ENCODE results near the gene RNF25.
"Not testable (repeated sequence)": the region's sequence is repeated elsewhere in the genome, so short reads cannot be mapped to it uniquely, and the experiment has no call there.

Gene RNF25

GRCh38 chr2:218687400-218688060 is 15.7 kb upstream of the RNF25 start:
- in situ Hi-C loops (cut with MboI; ENCODE audit: low pct_unique_long_range_greater_than_20kb, low sequenced_read_pairs): not testable (repeated sequence)
- DNase-seq: peak; percentile 82

GRCh38 chr2:218680061-218680460 is 8.3 kb upstream of the RNF25 start:
- in situ Hi-C loops (cut with MboI; ENCODE audit: low pct_unique_long_range_greater_than_20kb, low sequenced_read_pairs): no loop called here
- DNase-seq: no peak

- DNase-seq: no peak
- in situ Hi-C loops (cut with MboI; ENCODE audit: low pct_unique_long_range_greater_than_20kb, low sequenced_read_pairs): no loop called here
Observed at GRCh38 chr2:218679119-218679518, 7.3 kb upstream of the RNF25 start.

GRCh38 chr2:218671097-218671653 is 627 bp downstream of the RNF25 start:
- DNase-seq: peak; percentile 15
- in situ Hi-C loops (cut with MboI; ENCODE audit: low pct_unique_long_range_greater_than_20kb, low sequenced_read_pairs): no loop called here

GRCh38 chr2:218664653-218665052 is 7.1 kb downstream of the RNF25 start:
- no peak for DNase-seq
- in situ Hi-C loops (cut with MboI; ENCODE audit: low pct_unique_long_range_greater_than_20kb, low sequenced_read_pairs): no loop called here

- no peak for DNase-seq
- in situ Hi-C loops (cut with MboI; ENCODE audit: low pct_unique_long_range_greater_than_20kb, low sequenced_read_pairs): no loop called here
Observed at GRCh38 chr2:218663901-218664300, 7.9 kb downstream of the RNF25 start.

- in situ Hi-C loops (cut with MboI; ENCODE audit: low pct_unique_long_range_greater_than_20kb, low sequenced_read_pairs): no loop called here
- DNase-seq: no peak
Observed at GRCh38 chr2:218662827-218663226, 9.0 kb downstream of the RNF25 start.

GRCh38 chr2:218662377-218662776 is 9.4 kb downstream of the RNF25 start:
- DNase-seq: no peak
- in situ Hi-C loops (cut with MboI; ENCODE audit: low pct_unique_long_range_greater_than_20kb, low sequenced_read_pairs): no loop called here

- DNase-seq: no peak
- in situ Hi-C loops (cut with MboI; ENCODE audit: low pct_unique_long_range_greater_than_20kb, low sequenced_read_pairs): no loop called here
Observed at GRCh38 chr2:218659988-218660358, 11.8 kb downstream of the RNF25 start.

GRCh38 chr2:218659258-218659987 is 12.4 kb downstream of the RNF25 start, which contains the start of the genes BCS1L and ZNF142:
TSS of gene BCS1L (plus strand) at chr2:218659683. CDS start at chr2:218660988, 1,305 bp downstream.
TSS of gene ZNF142 (minus strand) at chr2:218659623. CDS start at chr2:218656429, 3,194 bp downstream.
- DNase-seq: peak; percentile 98
- in situ Hi-C loops (cut with MboI; ENCODE audit: low pct_unique_long_range_greater_than_20kb, low sequenced_read_pairs): no loop called here

- in situ Hi-C loops (cut with MboI; ENCODE audit: low pct_unique_long_range_greater_than_20kb, low sequenced_read_pairs): no loop called here
- peak; percentile 68 for DNase-seq
Observed at GRCh38 chr2:218658671-218659257, 13.0 kb downstream of the RNF25 start.

- no peak for DNase-seq
- in situ Hi-C loops (cut with MboI; ENCODE audit: low pct_unique_long_range_greater_than_20kb, low sequenced_read_pairs): no loop called here
Observed at GRCh38 chr2:218655751-218656150, 16.1 kb downstream of the RNF25 start.

- no peak for DNase-seq
- in situ Hi-C loops (cut with MboI; ENCODE audit: low pct_unique_long_range_greater_than_20kb, low sequenced_read_pairs): no loop called here
Observed at GRCh38 chr2:218648787-218649100, 23.1 kb downstream of the RNF25 start.

GRCh38 chr2:218648088-218648786 is 23.6 kb downstream of the RNF25 start:
- in situ Hi-C loops (cut with MboI; ENCODE audit: low pct_unique_long_range_greater_than_20kb, low sequenced_read_pairs): no loop called here
- peak; percentile 73 for DNase-seq

GRCh38 chr2:218645126-218645525 is 26.7 kb downstream of the RNF25 start:
- in situ Hi-C loops (cut with MboI; ENCODE audit: low pct_unique_long_range_greater_than_20kb, low sequenced_read_pairs): no loop called here
- no peak for DNase-seq

GRCh38 chr2:218644721-218645120 is 27.1 kb downstream of the RNF25 start:
- in situ Hi-C loops (cut with MboI; ENCODE audit: low pct_unique_long_range_greater_than_20kb, low sequenced_read_pairs): no loop called here
- DNase-seq: no peak

GRCh38 chr2:218643751-218644310 is 28.0 kb downstream of the RNF25 start:
- DNase-seq: no peak
- in situ Hi-C loops (cut with MboI; ENCODE audit: low pct_unique_long_range_greater_than_20kb, low sequenced_read_pairs): no loop called here

GRCh38 chr2:218642786-218643185 is 29.0 kb downstream of the RNF25 start:
- DNase-seq: no peak
- in situ Hi-C loops (cut with MboI; ENCODE audit: low pct_unique_long_range_greater_than_20kb, low sequenced_read_pairs): no loop called here

- no peak for DNase-seq
- in situ Hi-C loops (cut with MboI; ENCODE audit: low pct_unique_long_range_greater_than_20kb, low sequenced_read_pairs): no loop called here
Observed at GRCh38 chr2:218642121-218642656, 29.6 kb downstream of the RNF25 start.

Measured in KBM-7 (cell line).